Effector memory CD8-positive, alpha-beta T cell (primary cell): ENCODE data around the gene TTC24.
"Not testable (repeated sequence)": the region's sequence is repeated elsewhere in the genome, so short reads cannot be mapped to it uniquely, and the experiment has no call there.

Source experiments
- ATAC-seq: fragments of 150-1000 bp; cut with Tn5 transposase; replicated peaks from 2 replicates; pipeline ENCODE4 v1.10.0; 2021; ENCODE audit warnings: mild to moderate bottlenecking, moderate library complexity
- DNase-seq, 3 experiments: peaks; one replicate each; pipeline ENCODE4 v3.0.0; 2021
- H3K27ac Mint-ChIP-seq, 2 donors: one replicate each; pipeline ENCODE4 v1.8.0; 2022; ENCODE audit warnings: mild to moderate bottlenecking in 2 of 2, mixed read lengths in 2 of 2, moderate library complexity in 2 of 2
- H3K27me3 Mint-ChIP-seq, 2 donors: one replicate each; pipeline ENCODE4 v1.8.0; 2022; ENCODE audit warnings: mixed read lengths in 2 of 2
- H3K36me3 Mint-ChIP-seq: one replicate; pipeline ENCODE4 v1.8.0; 2022; ENCODE audit warnings: mild to moderate bottlenecking, moderate library complexity, mixed read lengths; ENCODE audit not compliant: insufficient read depth
- H3K4me1 Mint-ChIP-seq, 2 donors: one replicate each; pipeline ENCODE4 v1.8.0; 2022; ENCODE audit warnings: low read depth in 2 of 2, mixed read lengths in 2 of 2
- H3K4me3 Mint-ChIP-seq, 2 donors: one replicate each; pipeline ENCODE4 v1.8.0; 2022; ENCODE audit warnings: mild to moderate bottlenecking in 2 of 2, mixed read lengths in 2 of 2, moderate library complexity in 2 of 2
- H3K9me3 Mint-ChIP-seq, 2 donors: one replicate each; pipeline ENCODE4 v1.8.0; 2022; ENCODE audit warnings: mixed read lengths in 2 of 2

Gene TTC24

GRCh38 chr1:156596426-156596825 is 16.9 kb downstream of the TTC24 start:
- no peak overlapping the region for H3K4me3 Mint-ChIP-seq
- H3K36me3 Mint-ChIP-seq, result peaks cover 17% of the 10 kb centered on the region
- H3K9me3 Mint-ChIP-seq, result no peaks in the 10 kb centered on the region
- ATAC-seq (no peak), DNase-seq (no peak)
- H3K4me1 Mint-ChIP-seq, result peaks cover 13 to 20% of the 10 kb centered on the region in 2 donors
- peak overlapping the region in 1 of 2 donors; percentile 16 for H3K27ac Mint-ChIP-seq
- H3K27me3 Mint-ChIP-seq, result no peaks in the 10 kb centered on the region

- DNase-seq, result no peak
Measured at GRCh38 chr1:156598125-156598524, 18.6 kb downstream of the TTC24 start.

DNA sequence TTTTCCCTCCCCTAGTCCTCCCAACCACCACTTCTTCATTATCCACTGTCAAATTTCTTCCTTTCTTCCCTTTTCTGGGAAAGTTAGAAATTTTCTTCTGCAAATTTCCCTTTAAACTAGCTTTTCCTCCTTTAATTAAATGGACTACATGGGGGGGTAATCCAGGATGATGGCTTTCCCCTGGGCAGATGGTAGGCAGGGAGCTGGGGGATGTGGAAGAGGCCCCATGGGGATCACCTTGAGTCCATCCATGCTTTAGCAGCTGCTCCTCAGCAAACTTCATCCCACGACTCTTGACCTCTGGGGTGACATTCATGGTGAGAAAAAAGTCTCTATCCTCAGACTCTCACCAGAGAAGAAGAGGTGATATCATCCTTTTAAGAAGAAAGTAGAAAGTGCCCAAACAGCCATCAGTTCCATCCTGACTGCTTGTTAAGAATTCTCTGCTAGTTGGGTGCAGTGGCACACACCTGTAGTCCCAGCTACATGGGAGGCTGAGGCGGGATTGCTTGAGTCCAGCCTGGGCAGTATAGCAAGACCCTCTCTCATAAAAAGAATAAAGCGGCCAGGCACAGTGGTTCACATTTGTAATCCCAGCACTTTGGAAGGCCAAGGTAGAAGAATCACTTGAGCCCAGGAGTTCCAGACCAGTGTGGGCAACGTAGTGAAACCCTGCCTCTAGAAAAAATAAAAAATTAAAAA is 19.4 kb downstream of the TTC24 start:
- Mint-ChIP-seq H3K36me3 (peaks cover 17% of the 10 kb centered on the region), H3K4me1 (peaks cover 20 to 29% of the 10 kb centered on the region in 2 donors), H3K9me3 (no peaks in the 10 kb centered on the region), H3K27me3 (no peaks in the 10 kb centered on the region), H3K4me3 (no peak overlapping the region), H3K27ac (peak overlapping the region; percentile 32 to 72)
- no peak for ATAC-seq
- DNase-seq, result no peak

More at GRCh38 chr1:156598125-156598524, 18.6 kb downstream of the TTC24 start:
- Mint-ChIP-seq H3K27me3 (no peaks in the 10 kb centered on the region), H3K36me3 (peaks cover 17% of the 10 kb centered on the region), H3K9me3 (no peaks in the 10 kb centered on the region), H3K27ac (peak overlapping the region; percentile 32 to 72), H3K4me1 (peaks cover 20 to 29% of the 10 kb centered on the region in 2 donors), H3K4me3 (no peak overlapping the region)
- ATAC-seq, result no peak

- H3K27me3 Mint-ChIP-seq, result no peaks in the 10 kb centered on the region
- H3K27ac Mint-ChIP-seq, result peak overlapping the region; percentile 72 to 93
- ATAC-seq, result peak; percentile 78
- H3K4me1 Mint-ChIP-seq, result peaks cover 20 to 29% of the 10 kb centered on the region in 2 donors
- DNase-seq, result no peak
- H3K36me3 Mint-ChIP-seq, result peaks cover 17% of the 10 kb centered on the region
- no peaks in the 10 kb centered on the region for H3K9me3 Mint-ChIP-seq
- H3K4me3 Mint-ChIP-seq, result peak overlapping the region; percentile 89 to 92
Measured at GRCh38 chr1:156599811-156600210, 20.3 kb downstream of the TTC24 start.

- H3K27me3 Mint-ChIP-seq, result no peaks in the 10 kb centered on the region
- peak overlapping the region; percentile 89 to 92 for H3K4me3 Mint-ChIP-seq
- peak; percentile 6 for ATAC-seq
- peak overlapping the region; percentile 93 to 95 for H3K27ac Mint-ChIP-seq
- peaks cover 20 to 25% of the 10 kb centered on the region in 2 donors for H3K4me1 Mint-ChIP-seq
- no peaks in the 10 kb centered on the region for H3K9me3 Mint-ChIP-seq
- peaks cover 14% of the 10 kb centered on the region for H3K36me3 Mint-ChIP-seq
- DNase-seq, result no peak
Measured at GRCh38 chr1:156600733-156601121, 21.2 kb downstream of the TTC24 start.

- DNase-seq (peak; percentile 50 to 61 (median 61)), ATAC-seq (peak; percentile 80)
- H3K4me1 Mint-ChIP-seq, result peaks cover 20 to 25% of the 10 kb centered on the region in 2 donors
- H3K4me3 Mint-ChIP-seq, result peak within 1 kb of the TSS; percentile 89 to 92
- H3K27ac Mint-ChIP-seq, result peak within 1 kb of the TSS; percentile 93 to 95
- peaks cover 11% of the 10 kb centered on the region for H3K36me3 Mint-ChIP-seq
- H3K9me3 Mint-ChIP-seq, result no peaks in the 10 kb centered on the region
- H3K27me3 Mint-ChIP-seq, result no peaks in the 10 kb centered on the region
Measured at GRCh38 chr1:156601122-156601830, 21.8 kb downstream of the TTC24 start, which contains the start of gene GPATCH4. Gene GPATCH4 (minus strand): TSS chr1:156601479.

- peaks cover 20 to 25% of the 10 kb centered on the region in 2 donors for H3K4me1 Mint-ChIP-seq
- H3K36me3 Mint-ChIP-seq, result peaks cover 10% of the 10 kb centered on the region
- DNase-seq (no peak), ATAC-seq (no peak)
- H3K9me3 Mint-ChIP-seq, result no peaks in the 10 kb centered on the region
- H3K4me3 Mint-ChIP-seq, result peak overlapping the region; percentile 89 to 92
- H3K27ac Mint-ChIP-seq, result peak overlapping the region; percentile 93 to 95
- no peaks in the 10 kb centered on the region for H3K27me3 Mint-ChIP-seq
Measured at GRCh38 chr1:156601892-156602291, 22.4 kb downstream of the TTC24 start.

DNA sequence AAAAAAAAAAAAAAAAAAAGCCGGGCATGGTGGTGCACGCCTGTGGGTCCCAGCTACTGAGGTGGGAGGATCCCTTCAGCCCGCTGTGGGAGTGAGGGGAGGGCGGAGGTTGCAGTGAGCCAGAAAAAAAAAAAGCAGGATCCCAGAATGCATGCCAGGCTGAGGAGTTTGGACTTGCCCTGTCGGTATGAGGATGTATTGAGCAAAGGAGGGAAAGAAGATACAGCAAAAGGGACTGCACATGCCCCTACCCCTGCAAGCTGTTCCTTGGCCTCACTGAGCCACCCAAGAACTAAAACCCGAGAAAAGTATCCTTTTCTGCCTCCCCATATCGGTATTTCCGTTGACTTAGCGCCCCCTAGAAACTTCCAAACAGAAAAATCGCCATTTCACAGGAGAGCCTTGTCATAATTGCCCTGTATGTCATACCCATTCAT is 23.1 kb downstream of the TTC24 start:
- Mint-ChIP-seq H3K9me3 (no peaks in the 10 kb centered on the region), H3K27ac (no peak overlapping the region), H3K4me3 (peak overlapping the region; percentile 25 to 51), H3K36me3 (peaks cover 10% of the 10 kb centered on the region), H3K27me3 (no peaks in the 10 kb centered on the region), H3K4me1 (peaks cover 20 to 25% of the 10 kb centered on the region in 2 donors)
- DNase-seq (no peak), ATAC-seq (no peak)

DNA sequence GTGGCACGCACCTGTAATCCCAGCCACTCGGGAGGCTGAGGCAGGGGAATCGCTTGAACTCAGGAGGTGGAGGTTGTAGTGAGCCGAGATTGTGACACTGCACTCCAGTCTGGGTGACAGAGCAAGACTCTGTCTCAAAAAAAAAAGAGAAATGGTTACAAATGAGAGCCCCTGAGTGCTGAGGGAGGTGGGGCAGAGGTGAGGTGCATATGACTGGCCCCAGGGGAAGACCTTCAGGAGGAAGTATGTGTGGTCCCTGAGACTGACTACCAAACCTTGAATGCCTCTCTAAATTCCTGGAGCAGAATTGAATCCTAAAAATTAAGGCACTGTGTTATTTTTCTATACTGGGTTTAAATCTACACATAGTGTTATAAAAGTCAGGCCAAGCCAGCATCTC is 27.8 kb downstream of the TTC24 start:
- H3K36me3 Mint-ChIP-seq, H3K27ac Mint-ChIP-seq, DNase-seq, ATAC-seq, H3K4me3 Mint-ChIP-seq, H3K9me3 Mint-ChIP-seq: not testable (repeated sequence)
- Mint-ChIP-seq H3K27me3 (peaks cover 13 to 23% of the 10 kb centered on the region in 2 donors), H3K4me1 (peaks cover 7 to 19% of the 10 kb centered on the region in 2 donors)

DNA sequence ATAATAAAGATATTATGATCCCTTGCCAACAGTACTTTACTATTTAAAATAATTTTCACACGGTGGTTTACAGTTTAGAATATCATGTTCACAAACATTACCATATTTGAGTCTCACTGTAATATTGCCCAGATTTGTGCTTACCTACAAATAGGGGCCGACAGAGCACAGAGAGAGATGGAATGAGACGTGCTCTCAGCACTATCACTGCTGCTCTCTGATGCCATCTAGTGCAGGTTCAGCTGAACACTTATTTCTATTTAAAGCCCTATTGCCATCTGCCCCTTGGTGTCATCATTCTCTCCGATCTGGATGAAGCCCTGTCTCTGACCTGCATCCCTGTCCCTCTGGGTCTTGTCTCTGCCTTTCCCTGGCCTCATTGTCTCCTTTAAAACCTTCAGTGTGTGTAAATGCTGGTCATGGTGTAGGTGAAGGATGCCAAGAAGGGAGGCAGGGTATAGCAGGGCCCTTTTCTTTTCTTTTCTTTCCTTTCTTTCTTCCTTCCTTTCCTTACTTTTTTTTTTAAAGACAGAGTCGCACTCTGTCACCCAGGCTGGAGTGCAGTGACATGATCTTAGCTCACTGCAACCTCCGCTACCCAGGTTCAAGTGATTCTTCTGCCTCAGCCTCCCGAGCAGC is 28.6 kb downstream of the TTC24 start:
- Mint-ChIP-seq H3K4me1 (peaks cover 4 to 14% of the 10 kb centered on the region in 2 donors), H3K36me3 (peaks cover 5% of the 10 kb centered on the region), H3K27me3 (peaks cover 13 to 31% of the 10 kb centered on the region in 2 donors), H3K4me3 (no peak overlapping the region), H3K9me3 (no peaks in the 10 kb centered on the region), H3K27ac (no peak overlapping the region)
- DNase-seq (peak; percentile 62 to 71 (median 63)), ATAC-seq (peak; percentile 94)

GRCh38 chr1:156608981-156609380 is 29.5 kb downstream of the TTC24 start:
- Mint-ChIP-seq H3K27me3 (peaks cover 13 to 33% of the 10 kb centered on the region in 2 donors), H3K4me3 (no peak overlapping the region), H3K9me3 (no peaks in the 10 kb centered on the region), H3K4me1 (peaks cover 4 to 14% of the 10 kb centered on the region in 2 donors), H3K36me3 (peaks cover 5% of the 10 kb centered on the region), H3K27ac (no peak overlapping the region)
- DNase-seq (peak; percentile 52 to 62 (median 58)), ATAC-seq (peak; percentile 77)

DNA sequence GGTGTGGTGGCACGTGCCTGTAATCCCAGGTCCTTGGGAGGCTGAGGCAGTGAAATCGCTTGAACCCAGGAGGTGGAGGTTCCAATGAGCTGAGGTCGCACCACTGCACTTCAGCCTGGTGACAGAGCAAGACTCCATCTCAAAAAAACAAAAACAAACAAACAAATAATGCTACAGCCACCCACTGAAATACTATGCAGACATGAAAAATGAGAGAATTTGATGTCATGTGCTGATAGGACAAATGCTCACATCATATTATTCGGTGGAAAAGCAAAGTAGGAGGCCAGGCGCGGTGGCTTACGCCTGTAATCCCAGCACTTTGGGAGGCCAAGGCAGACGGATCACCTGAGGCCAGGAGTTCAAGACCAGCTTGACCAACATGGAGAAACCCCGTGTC is 30.5 kb downstream of the TTC24 start:
- not testable (repeated sequence) for H3K4me3 Mint-ChIP-seq, DNase-seq, ATAC-seq, H3K9me3 Mint-ChIP-seq, H3K27ac Mint-ChIP-seq, H3K36me3 Mint-ChIP-seq
- Mint-ChIP-seq H3K4me1 (peaks cover 4 to 14% of the 10 kb centered on the region in 2 donors), H3K27me3 (peaks cover 16 to 33% of the 10 kb centered on the region in 2 donors)

- Mint-ChIP-seq H3K4me1 (peaks cover 5 to 14% of the 10 kb centered on the region in 2 donors), H3K27ac (no peak overlapping the region), H3K27me3 (peaks cover 26 to 51% of the 10 kb centered on the region in 2 donors), H3K36me3 (peaks cover 5% of the 10 kb centered on the region), H3K4me3 (no peak overlapping the region), H3K9me3 (no peaks in the 10 kb centered on the region)
- DNase-seq, result no peak
- ATAC-seq, result no peak
Measured at GRCh38 chr1:156612666-156613065, 33.1 kb downstream of the TTC24 start.
